ENCODE data around the gene CNBD2. TPM values are rescaled to one million over a fixed set of nuclear protein-coding genes. Genes with fewer than 3 reads are reported as not detected.
A peak's percentile ranks its signal among the peaks of the same experiment; 100 is the strongest.
"Not testable (repeated sequence)": the region's sequence is repeated elsewhere in the genome, so short reads cannot be mapped to it uniquely, and the experiment has no call there.

The CNBD2 gene
- total RNA-seq, 1 donor from 2014 or later: 3.0 TPM

GRCh38 chr20:35991142-35991771 is 22.9 kb downstream of the CNBD2 start:
- H3K27ac Mint-ChIP-seq (ENCODE audit: unreplicated experiment): no peak overlapping the region
- Histone ChIP-seq H3K9ac (ENCODE audit: low read length) (no peak overlapping the region), H3K4me3 (ENCODE audit: insufficient read depth, low read depth, low read length) (no peak overlapping the region), H4K20me1 (ENCODE audit: insufficient read depth, low read length) (no peaks in the 10 kb centered on the region), H3K36me3 (ENCODE audit: insufficient read depth, low read length) (no peaks in the 10 kb centered on the region), H3K4me2 (ENCODE audit: low read length) (no peak overlapping the region), H3K27ac (ENCODE audit: low read depth, low read length) (no peak overlapping the region), H3K79me2 (ENCODE audit: insufficient read depth, low read length) (no peaks in the 10 kb centered on the region), H2AFZ (ENCODE audit: low read depth, low read length) (no peak overlapping the region), H3K27me3 (ENCODE audit: insufficient read depth, low read length) (peaks cover 3% of the 10 kb centered on the region), H3K9me3 (ENCODE audit: insufficient read depth, low read depth, low read length) (no peaks in the 10 kb centered on the region), H3K4me1 (ENCODE audit: insufficient read depth, low read length) (no peaks in the 10 kb centered on the region)
- peaks cover 1% of the 10 kb centered on the region for H3K4me1 Mint-ChIP-seq (ENCODE audit: low read depth, unreplicated experiment)
- H3K27me3 Mint-ChIP-seq (ENCODE audit: low read depth, unreplicated experiment): peaks cover 19% of the 10 kb centered on the region
- peaks cover 4% of the 10 kb centered on the region for H3K9me3 Mint-ChIP-seq (ENCODE audit: unreplicated experiment)
- DNase-seq (ENCODE audit: low read depth): no peak
- FAIRE-seq: no peak
- no peaks in the 10 kb centered on the region for H3K36me3 Mint-ChIP-seq (ENCODE audit: low read depth, unreplicated experiment)
- peak; percentile 53 for TF ChIP-seq CTCF (IDR thresholded peaks at IDR 0.05; ENCODE audit: insufficient read depth, low read depth, low read length)
- no peak for TF ChIP-seq EZH2 (IDR thresholded peaks at IDR 0.05; ENCODE audit: insufficient read depth, low read length)
- no peak overlapping the region for H3K4me3 Mint-ChIP-seq (ENCODE audit: unreplicated experiment)

- no peaks in the 10 kb centered on the region for H3K4me1 ChIP-seq (ENCODE audit: insufficient read depth, low read length)
- Mint-ChIP-seq H3K27ac (ENCODE audit: unreplicated experiment) (no peak overlapping the region), H3K4me1 (ENCODE audit: low read depth, unreplicated experiment) (peaks cover 1% of the 10 kb centered on the region), H3K9me3 (ENCODE audit: unreplicated experiment) (no peaks in the 10 kb centered on the region), H3K27me3 (ENCODE audit: low read depth, unreplicated experiment) (peaks cover 9% of the 10 kb centered on the region), H3K36me3 (ENCODE audit: low read depth, unreplicated experiment) (no peaks in the 10 kb centered on the region), H3K4me3 (ENCODE audit: unreplicated experiment) (no peak overlapping the region)
- no peaks in the 10 kb centered on the region for H3K9me3 ChIP-seq (ENCODE audit: insufficient read depth, low read depth, low read length)
- DNase-seq (ENCODE audit: low read depth) (peak; percentile 16), FAIRE-seq (peak; percentile 39)
- H3K27me3 ChIP-seq (ENCODE audit: insufficient read depth, low read length): peaks cover 3% of the 10 kb centered on the region
- no peaks in the 10 kb centered on the region for H3K79me2 ChIP-seq (ENCODE audit: insufficient read depth, low read length)
- H4K20me1 ChIP-seq (ENCODE audit: insufficient read depth, low read length): no peaks in the 10 kb centered on the region
- no peak overlapping the region for H3K27ac ChIP-seq (ENCODE audit: low read depth, low read length)
- no peaks in the 10 kb centered on the region for H3K36me3 ChIP-seq (ENCODE audit: insufficient read depth, low read length)
- H3K9ac ChIP-seq (ENCODE audit: low read length): no peak overlapping the region
- TF ChIP-seq EZH2 (IDR thresholded peaks at IDR 0.05; ENCODE audit: insufficient read depth, low read length) (no peak), CTCF (IDR thresholded peaks at IDR 0.05; ENCODE audit: insufficient read depth, low read depth, low read length) (peak; percentile 88)
- H3K4me3 ChIP-seq (ENCODE audit: insufficient read depth, low read depth, low read length): no peak overlapping the region
- no peak overlapping the region for H2AFZ ChIP-seq (ENCODE audit: low read depth, low read length)
- no peak overlapping the region for H3K4me2 ChIP-seq (ENCODE audit: low read length)
Measured at GRCh38 chr20:35992713-35993335, 24.4 kb downstream of the CNBD2 start.

- H3K4me3 ChIP-seq (ENCODE audit: insufficient read depth, low read depth, low read length): no peak overlapping the region
- H4K20me1 ChIP-seq (ENCODE audit: insufficient read depth, low read length): no peaks in the 10 kb centered on the region
- H3K9ac ChIP-seq (ENCODE audit: low read length): no peak overlapping the region
- no peaks in the 10 kb centered on the region for H3K36me3 ChIP-seq (ENCODE audit: insufficient read depth, low read length)
- peaks cover 1% of the 10 kb centered on the region for H3K27me3 ChIP-seq (ENCODE audit: insufficient read depth, low read length)
- Mint-ChIP-seq H3K4me3 (ENCODE audit: unreplicated experiment) (no peak overlapping the region), H3K4me1 (ENCODE audit: low read depth, unreplicated experiment) (peaks cover 1% of the 10 kb centered on the region), H3K36me3 (ENCODE audit: low read depth, unreplicated experiment) (no peaks in the 10 kb centered on the region), H3K9me3 (ENCODE audit: unreplicated experiment) (no peaks in the 10 kb centered on the region), H3K27me3 (ENCODE audit: low read depth, unreplicated experiment) (no peaks in the 10 kb centered on the region), H3K27ac (ENCODE audit: unreplicated experiment) (no peak overlapping the region)
- no peak overlapping the region for H3K27ac ChIP-seq (ENCODE audit: low read depth, low read length)
- no peaks in the 10 kb centered on the region for H3K79me2 ChIP-seq (ENCODE audit: insufficient read depth, low read length)
- H3K9me3 ChIP-seq (ENCODE audit: insufficient read depth, low read depth, low read length): no peaks in the 10 kb centered on the region
- TF ChIP-seq CTCF (IDR thresholded peaks at IDR 0.05; ENCODE audit: insufficient read depth, low read depth, low read length) (peak; percentile 83), EZH2 (IDR thresholded peaks at IDR 0.05; ENCODE audit: insufficient read depth, low read length) (no peak)
- FAIRE-seq: no peak
- H2AFZ ChIP-seq (ENCODE audit: low read depth, low read length): no peak overlapping the region
- peak; percentile 39 for DNase-seq (ENCODE audit: low read depth)
- no peaks in the 10 kb centered on the region for H3K4me1 ChIP-seq (ENCODE audit: insufficient read depth, low read length)
- no peak overlapping the region for H3K4me2 ChIP-seq (ENCODE audit: low read length)
Measured at GRCh38 chr20:35994994-35995453, 26.6 kb downstream of the CNBD2 start.

GRCh38 chr20:35996492-35996891 is 28.1 kb downstream of the CNBD2 start:
- not testable (repeated sequence) for H3K9ac ChIP-seq (ENCODE audit: low read length); H2AFZ ChIP-seq (ENCODE audit: low read depth, low read length); H3K27ac ChIP-seq (ENCODE audit: low read depth, low read length); FAIRE-seq; H3K4me2 ChIP-seq (ENCODE audit: low read length); H3K36me3 ChIP-seq (ENCODE audit: insufficient read depth, low read length); H3K27ac Mint-ChIP-seq (ENCODE audit: unreplicated experiment); H4K20me1 ChIP-seq (ENCODE audit: insufficient read depth, low read length); H3K36me3 Mint-ChIP-seq (ENCODE audit: low read depth, unreplicated experiment); H3K4me1 ChIP-seq (ENCODE audit: insufficient read depth, low read length); DNase-seq (ENCODE audit: low read depth); H3K27me3 Mint-ChIP-seq (ENCODE audit: low read depth, unreplicated experiment); H3K4me3 Mint-ChIP-seq (ENCODE audit: unreplicated experiment); H3K9me3 Mint-ChIP-seq (ENCODE audit: unreplicated experiment); H3K4me1 Mint-ChIP-seq (ENCODE audit: low read depth, unreplicated experiment); H3K27me3 ChIP-seq (ENCODE audit: insufficient read depth, low read length); H3K9me3 ChIP-seq (ENCODE audit: insufficient read depth, low read depth, low read length); H3K4me3 ChIP-seq (ENCODE audit: insufficient read depth, low read depth, low read length); H3K79me2 ChIP-seq (ENCODE audit: insufficient read depth, low read length)
